VCaP (cell line): ENCODE measurements around the gene PLD3.

Experiments used
- H3K27ac ChIP-seq: fragments of 450-650 bp; 2 replicates; pipeline ENCODE4 v1.5.1; 2017
- CTCF ChIP-seq: fragments of 450-650 bp; conservative IDR thresholded peaks from 2 replicates; pipeline ENCODE4 v1.5.1; 2017; ENCODE audit warnings: mild to moderate bottlenecking, moderate library complexity

The PLD3 gene

GRCh38 chr19:40425450-40426287, 77.2 kb downstream of the PLD3 start, which contains the start of gene SERTAD1:
Gene SERTAD1, minus strand, starts transcription at chr19:40425992. Its CDS starts 2,446 bp downstream, at chr19:40423546.
- peak within 1 kb of the TSS; percentile 85 for H3K27ac ChIP-seq
- peak; percentile 96 for TF ChIP-seq CTCF
